ENCODE measurements around the gene COL13A1.

The COL13A1 gene

GRCh38 chr10:69949770-69950169, 148.1 kb downstream of the COL13A1 start:
- Histone ChIP-seq H3K4me3 (ENCODE audit: low read depth, low read length) (no peak overlapping the region), H2AFZ (ENCODE audit: low read length, unreplicated experiment) (no peak overlapping the region), H3K4me1 (ENCODE audit: control insufficient read depth, insufficient read depth, low read length, unreplicated experiment) (no peaks in the 10 kb centered on the region), H3K79me2 (ENCODE audit: control insufficient read depth, insufficient read depth, low read length, unreplicated experiment) (no peaks in the 10 kb centered on the region), H3K27ac (ENCODE audit: low read depth, low read length) (no peak overlapping the region), H3K36me3 (ENCODE audit: insufficient read depth, low read length) (no peaks in the 10 kb centered on the region), H3K27me3 (ENCODE audit: insufficient read depth, low read length) (no peaks in the 10 kb centered on the region)

DNA sequence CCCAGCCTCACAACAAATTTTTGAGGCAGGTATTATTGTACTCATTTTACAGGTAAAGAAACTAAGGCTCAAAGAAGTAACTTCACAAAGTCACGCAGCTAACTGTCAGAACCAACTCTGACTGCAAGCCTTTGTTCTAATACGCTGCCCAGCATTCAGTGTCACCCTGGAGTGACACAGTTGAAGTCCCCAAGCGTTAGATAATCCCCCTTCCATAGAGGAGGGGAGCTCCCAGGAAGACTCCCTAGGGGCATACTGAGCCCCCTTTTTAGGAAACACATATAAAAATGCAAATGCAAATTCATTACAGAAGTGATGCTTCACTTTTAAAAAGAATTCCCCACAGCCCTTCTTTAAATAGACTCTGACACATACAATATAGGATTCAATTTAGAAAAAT, 150.0 kb downstream of the COL13A1 start:
- Histone ChIP-seq H3K79me2 (ENCODE audit: control insufficient read depth, insufficient read depth, low read length, unreplicated experiment) (no peaks in the 10 kb centered on the region), H3K27ac (ENCODE audit: low read depth, low read length) (no peak overlapping the region), H3K27me3 (ENCODE audit: insufficient read depth, low read length) (no peaks in the 10 kb centered on the region), H2AFZ (ENCODE audit: low read length, unreplicated experiment) (no peak overlapping the region), H3K4me3 (ENCODE audit: low read depth, low read length) (no peak overlapping the region), H3K36me3 (ENCODE audit: insufficient read depth, low read length) (no peaks in the 10 kb centered on the region), H3K4me1 (ENCODE audit: control insufficient read depth, insufficient read depth, low read length, unreplicated experiment) (no peaks in the 10 kb centered on the region)

- Histone ChIP-seq H3K27ac (ENCODE audit: low read depth, low read length) (no peak overlapping the region), H3K27me3 (ENCODE audit: insufficient read depth, low read length) (no peaks in the 10 kb centered on the region), H3K79me2 (ENCODE audit: control insufficient read depth, insufficient read depth, low read length, unreplicated experiment) (no peaks in the 10 kb centered on the region), H2AFZ (ENCODE audit: low read length, unreplicated experiment) (no peak overlapping the region), H3K4me1 (ENCODE audit: control insufficient read depth, insufficient read depth, low read length, unreplicated experiment) (no peaks in the 10 kb centered on the region), H3K36me3 (ENCODE audit: insufficient read depth, low read length) (no peaks in the 10 kb centered on the region), H3K4me3 (ENCODE audit: low read depth, low read length) (no peak overlapping the region)
Observed at GRCh38 chr10:69952069-69952800, 150.5 kb downstream of the COL13A1 start.

DNA sequence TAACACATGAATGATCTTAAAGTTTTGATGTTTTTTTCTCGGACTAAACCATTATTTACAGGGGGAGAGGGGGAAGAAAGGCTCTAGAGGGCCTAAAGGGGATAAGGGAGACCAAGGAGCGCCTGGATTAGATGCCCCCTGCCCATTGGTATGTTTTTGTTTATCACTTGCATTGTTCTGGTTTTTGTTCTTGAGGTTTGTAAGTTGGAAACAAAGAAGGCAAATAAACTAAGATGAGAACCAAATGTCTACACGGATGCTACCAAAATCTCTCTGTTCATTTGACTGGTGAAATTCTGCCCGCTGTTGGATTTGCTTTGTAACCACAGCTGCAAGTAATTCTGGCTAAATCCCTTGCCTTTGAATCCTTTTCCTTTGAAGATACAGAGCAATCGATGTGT, 151.1 kb downstream of the COL13A1 start:
- no peaks in the 10 kb centered on the region for H3K36me3 ChIP-seq (ENCODE audit: insufficient read depth, low read length)
- H3K27ac ChIP-seq (ENCODE audit: low read depth, low read length) = no peak overlapping the region
- H2AFZ ChIP-seq (ENCODE audit: low read length, unreplicated experiment) = no peak overlapping the region
- no peak overlapping the region for H3K4me3 ChIP-seq (ENCODE audit: low read depth, low read length)
- no peaks in the 10 kb centered on the region for H3K27me3 ChIP-seq (ENCODE audit: insufficient read depth, low read length)
- no peaks in the 10 kb centered on the region for H3K4me1 ChIP-seq (ENCODE audit: control insufficient read depth, insufficient read depth, low read length, unreplicated experiment)
- no peaks in the 10 kb centered on the region for H3K79me2 ChIP-seq (ENCODE audit: control insufficient read depth, insufficient read depth, low read length, unreplicated experiment)

- H3K4me3 ChIP-seq (ENCODE audit: low read depth, low read length) = no peak overlapping the region
- H2AFZ ChIP-seq (ENCODE audit: low read length, unreplicated experiment) = no peak overlapping the region
- H3K79me2 ChIP-seq (ENCODE audit: control insufficient read depth, insufficient read depth, low read length, unreplicated experiment) = no peaks in the 10 kb centered on the region
- no peaks in the 10 kb centered on the region for H3K36me3 ChIP-seq (ENCODE audit: insufficient read depth, low read length)
- no peak overlapping the region for H3K27ac ChIP-seq (ENCODE audit: low read depth, low read length)
- no peaks in the 10 kb centered on the region for H3K4me1 ChIP-seq (ENCODE audit: control insufficient read depth, insufficient read depth, low read length, unreplicated experiment)
- no peaks in the 10 kb centered on the region for H3K27me3 ChIP-seq (ENCODE audit: insufficient read depth, low read length)
Observed at GRCh38 chr10:69953851-69954250, 152.1 kb downstream of the COL13A1 start.

GRCh38 chr10:69955211-69955805, 153.6 kb downstream of the COL13A1 start:
- Histone ChIP-seq H3K27ac (ENCODE audit: low read depth, low read length) (no peak overlapping the region), H3K27me3 (ENCODE audit: insufficient read depth, low read length) (no peaks in the 10 kb centered on the region), H3K4me1 (ENCODE audit: control insufficient read depth, insufficient read depth, low read length, unreplicated experiment) (no peaks in the 10 kb centered on the region), H2AFZ (ENCODE audit: low read length, unreplicated experiment) (no peak overlapping the region), H3K36me3 (ENCODE audit: insufficient read depth, low read length) (no peaks in the 10 kb centered on the region), H3K4me3 (ENCODE audit: low read depth, low read length) (no peak overlapping the region), H3K79me2 (ENCODE audit: control insufficient read depth, insufficient read depth, low read length, unreplicated experiment) (no peaks in the 10 kb centered on the region)

DNA sequence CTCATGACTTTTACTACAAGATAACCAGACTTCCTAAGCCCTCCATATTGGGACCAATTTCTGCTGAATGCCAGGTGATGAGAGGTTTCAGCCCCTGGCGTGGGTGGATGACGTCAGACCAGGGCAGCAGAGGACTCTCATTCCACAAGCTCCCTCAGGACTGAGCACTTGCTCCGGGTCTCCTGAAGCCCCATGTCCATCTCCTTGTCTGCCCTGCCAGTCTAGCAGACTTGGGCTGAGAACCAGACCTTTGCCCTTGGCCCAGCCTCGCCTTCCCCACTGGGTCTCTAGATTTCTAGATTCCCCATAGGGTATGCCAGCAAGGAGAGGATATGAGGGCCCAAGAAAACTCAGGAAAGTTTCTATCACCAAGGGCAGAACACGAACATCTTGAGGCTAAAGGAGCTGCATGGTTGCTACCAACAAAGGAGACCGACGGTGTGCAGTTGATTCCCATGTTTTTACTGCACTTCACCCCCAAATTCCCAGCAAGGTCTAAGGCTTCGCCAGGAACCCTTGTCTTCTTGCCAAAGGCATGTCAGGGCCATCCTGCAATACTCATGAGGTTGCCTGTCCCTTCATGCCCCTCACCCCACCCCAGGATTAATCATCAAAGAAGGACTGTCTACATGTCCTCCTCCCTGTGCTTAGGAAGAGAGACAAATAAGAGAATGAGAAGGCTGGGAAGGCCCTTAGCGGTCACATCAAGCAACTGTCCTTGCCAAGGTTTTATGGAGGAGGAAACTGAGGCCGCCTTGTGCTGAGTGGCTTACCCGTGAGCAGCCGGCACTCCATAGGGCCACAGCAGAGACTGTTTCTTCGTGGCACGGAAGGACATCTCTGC, 154.4 kb downstream of the COL13A1 start:
- no peaks in the 10 kb centered on the region for H3K27me3 ChIP-seq (ENCODE audit: insufficient read depth, low read length)
- H3K4me1 ChIP-seq (ENCODE audit: control insufficient read depth, insufficient read depth, low read length, unreplicated experiment) = no peaks in the 10 kb centered on the region
- H3K79me2 ChIP-seq (ENCODE audit: control insufficient read depth, insufficient read depth, low read length, unreplicated experiment) = no peaks in the 10 kb centered on the region
- H3K36me3 ChIP-seq (ENCODE audit: insufficient read depth, low read length) = no peaks in the 10 kb centered on the region
- no peak overlapping the region for H2AFZ ChIP-seq (ENCODE audit: low read length, unreplicated experiment)
- H3K4me3 ChIP-seq (ENCODE audit: low read depth, low read length) = no peak overlapping the region
- H3K27ac ChIP-seq (ENCODE audit: low read depth, low read length) = no peak overlapping the region

GRCh38 chr10:69956741-69957230, 155.1 kb downstream of the COL13A1 start:
- Histone ChIP-seq H3K27me3 (ENCODE audit: insufficient read depth, low read length) (no peaks in the 10 kb centered on the region), H3K79me2 (ENCODE audit: control insufficient read depth, insufficient read depth, low read length, unreplicated experiment) (no peaks in the 10 kb centered on the region), H3K4me3 (ENCODE audit: low read depth, low read length) (no peak overlapping the region), H3K4me1 (ENCODE audit: control insufficient read depth, insufficient read depth, low read length, unreplicated experiment) (no peaks in the 10 kb centered on the region), H3K36me3 (ENCODE audit: insufficient read depth, low read length) (no peaks in the 10 kb centered on the region), H2AFZ (ENCODE audit: low read length, unreplicated experiment) (no peak overlapping the region), H3K27ac (ENCODE audit: low read depth, low read length) (no peak overlapping the region)

DNA sequence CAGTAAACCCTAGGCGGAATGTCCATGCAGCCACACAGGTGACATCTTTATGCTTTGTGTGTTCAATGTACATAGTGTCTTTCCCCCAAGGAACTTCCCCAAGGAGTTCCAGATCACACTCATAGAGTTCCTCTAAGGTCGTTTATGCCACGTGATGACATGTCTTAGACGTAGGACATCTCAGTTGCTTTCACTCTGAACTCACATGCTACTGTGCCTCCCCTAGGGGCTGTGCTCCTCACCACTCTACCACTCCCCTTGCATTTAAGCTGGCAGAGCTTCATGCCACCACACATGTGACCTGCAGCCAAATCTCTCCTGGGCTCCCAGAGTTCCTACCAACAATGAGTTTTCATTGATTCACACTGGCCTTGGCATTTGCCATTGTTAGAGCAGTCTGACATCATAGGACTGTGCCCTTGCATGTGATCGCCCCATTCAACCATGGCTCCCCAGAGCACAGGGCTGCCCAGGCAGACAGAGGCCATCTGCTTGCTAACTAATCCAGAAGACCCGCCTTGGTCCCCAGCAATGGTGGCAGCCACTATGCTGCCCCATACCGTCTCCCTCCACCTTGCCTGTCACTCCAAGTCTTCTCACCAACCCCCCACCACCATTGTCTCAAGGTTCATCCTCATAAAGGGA, 155.7 kb downstream of the COL13A1 start:
- no peaks in the 10 kb centered on the region for H3K79me2 ChIP-seq (ENCODE audit: control insufficient read depth, insufficient read depth, low read length, unreplicated experiment)
- H3K36me3 ChIP-seq (ENCODE audit: insufficient read depth, low read length) = no peaks in the 10 kb centered on the region
- no peak overlapping the region for H3K4me3 ChIP-seq (ENCODE audit: low read depth, low read length)
- H3K27me3 ChIP-seq (ENCODE audit: insufficient read depth, low read length) = no peaks in the 10 kb centered on the region
- no peaks in the 10 kb centered on the region for H3K4me1 ChIP-seq (ENCODE audit: control insufficient read depth, insufficient read depth, low read length, unreplicated experiment)
- H3K27ac ChIP-seq (ENCODE audit: low read depth, low read length) = no peak overlapping the region
- no peak overlapping the region for H2AFZ ChIP-seq (ENCODE audit: low read length, unreplicated experiment)

- Histone ChIP-seq H3K4me3 (ENCODE audit: low read depth, low read length) (no peak overlapping the region), H3K79me2 (ENCODE audit: control insufficient read depth, insufficient read depth, low read length, unreplicated experiment) (no peaks in the 10 kb centered on the region), H2AFZ (ENCODE audit: low read length, unreplicated experiment) (no peak overlapping the region), H3K27me3 (ENCODE audit: insufficient read depth, low read length) (no peaks in the 10 kb centered on the region), H3K27ac (ENCODE audit: low read depth, low read length) (no peak overlapping the region), H3K36me3 (ENCODE audit: insufficient read depth, low read length) (no peaks in the 10 kb centered on the region), H3K4me1 (ENCODE audit: control insufficient read depth, insufficient read depth, low read length, unreplicated experiment) (no peaks in the 10 kb centered on the region)
Observed at GRCh38 chr10:69957886-69958555, 156.3 kb downstream of the COL13A1 start.
